Naive thymus-derived CD4-positive, alpha-beta T cell (primary cell): ENCODE measurements around the gene OGT. TPM values are rescaled to one million over a fixed set of nuclear protein-coding genes. Genes with fewer than 3 reads are reported as not detected.

ENCODE experiments used
- ATAC-seq: fragments of 150-1000 bp; cut with Tn5 transposase; 2 replicates; pipeline ENCODE4 v1.10.0; 2021; ENCODE audit warnings: mild to moderate bottlenecking, moderate library complexity
- CTCF ChIA-PET: fragments of 350-600 bp; sonication (Branson Sonifier 250); formaldehyde crosslinking; loops from one replicate; lab custom pipeline; 2021; ENCODE audit warnings: antibody characterized with exemption; lab: Charles Lee
- POLR2A ChIA-PET: fragments of 350-600 bp; sonication (Branson Sonifier 250); formaldehyde crosslinking; loops from one replicate; lab custom pipeline; 2021; ENCODE audit warnings: antibody characterized with exemption, inconsistent platforms; lab: Charles Lee
- DNase-seq, 9 donors: peaks; one replicate each; pipeline versions ENCODE4 v3.0.0 to v3.0.0-alpha.2; 2020 to 2022; ENCODE audit warnings: mixed read lengths in 1 of 9
- H3K27ac ChIP-seq: one replicate; pipeline ENCODE4 v1.7.0; 2013; ENCODE audit warnings: mild to moderate bottlenecking, low read depth, low read length, moderate library complexity
- H3K27me3 ChIP-seq, 2 donors: one replicate each; pipeline ENCODE4 v1.7.0; 2013; ENCODE audit warnings: low read length in 2 of 2, mild to moderate bottlenecking in 2 of 2, moderate library complexity in 2 of 2; ENCODE audit not compliant: control insufficient read depth in 2 of 2, insufficient read depth in 2 of 2
- H3K36me3 ChIP-seq, 3 experiments: 1 replicate in 2 of 3; 2 replicates in 1 of 3; pipeline ENCODE4 v1.7.0; 2013; ENCODE audit warnings: low read length in 3 of 3, mild to moderate bottlenecking in 3 of 3, moderate library complexity in 1 of 3; ENCODE audit not compliant: insufficient read depth in 3 of 3, control insufficient read depth in 2 of 3
- H3K4me1 ChIP-seq, 2 donors: one replicate each; pipeline ENCODE4 v1.7.0; 2013; ENCODE audit warnings: low read length in 2 of 2, mild to moderate bottlenecking in 2 of 2, moderate library complexity in 1 of 2; ENCODE audit not compliant: control insufficient read depth in 2 of 2, insufficient read depth in 2 of 2
- H3K4me3 ChIP-seq: 2 replicates; pipeline ENCODE4 v1.7.0; 2013; ENCODE audit warnings: mild to moderate bottlenecking, low read length
- H3K9me3 ChIP-seq, 3 experiments: 1 replicate in 2 of 3; 2 replicates in 1 of 3; pipeline ENCODE4 v1.7.0; 2013; ENCODE audit warnings: low read length in 3 of 3; ENCODE audit not compliant: control insufficient read depth in 2 of 3
- H3K27ac Mint-ChIP-seq, 9 donors: one replicate each; pipeline ENCODE4 v1.8.0; 2020 to 2022; ENCODE audit warnings: mixed read lengths in 9 of 9, mild to moderate bottlenecking in 8 of 9, moderate library complexity in 5 of 9, inconsistent platforms in 2 of 9
- H3K27me3 Mint-ChIP-seq, 5 donors: one replicate each; pipeline ENCODE4 v1.8.0; 2021 to 2022; ENCODE audit warnings: mixed read lengths in 5 of 5, mild to moderate bottlenecking in 1 of 5
- H3K36me3 Mint-ChIP-seq, 5 donors: one replicate each; pipeline ENCODE4 v1.8.0; 2020 to 2022; ENCODE audit warnings: mixed read lengths in 5 of 5, mild to moderate bottlenecking in 3 of 5, inconsistent platforms in 1 of 5
- H3K4me1 Mint-ChIP-seq, 7 donors: one replicate each; pipeline ENCODE4 v1.8.0; 2020 to 2022; ENCODE audit warnings: mixed read lengths in 7 of 7, mild to moderate bottlenecking in 3 of 7, inconsistent platforms in 1 of 7
- H3K4me3 Mint-ChIP-seq, 10 donors: one replicate each; pipeline ENCODE4 v1.8.0; 2020 to 2022; ENCODE audit warnings: mild to moderate bottlenecking in 10 of 10, mixed read lengths in 10 of 10, moderate library complexity in 6 of 10, inconsistent platforms in 2 of 10
- H3K9me3 Mint-ChIP-seq, 11 donors: one replicate each; pipeline ENCODE4 v1.8.0; 2020 to 2022; ENCODE audit warnings: mixed read lengths in 11 of 11, mild to moderate bottlenecking in 4 of 11, inconsistent platforms in 1 of 11, moderate library complexity in 1 of 11
- intact Hi-C, 2 donors: fragments of 100-400 bp; cut with micrococcal nuclease; formaldehyde crosslinking; loops; one replicate each; pipeline ENCODE4 v1.15.1; 2023
- polyA plus RNA-seq, 2 donors: library from polyadenylated mRNA; unstranded; fragments of 300-500 nt; fragmentation: Illumina TruSeq; gene quantifications; one replicate each; pipeline ENCODE4 v1.2.3, GENCODE V29; 2021
- total RNA-seq, 6 experiments: library from RNA in 5 of 6; stranded (reverse) in 5 of 6; gene quantifications; 1 replicate in 5 of 6; 2 replicates in 1 of 6; pipeline ENCODE4 v1.2.3 and lab custom pipeline; 2021 to 2026

OGT gene
- total and polyA plus RNA-seq, 7 experiments from 2014 or later: 30.5 to 520 (median 346) TPM

GRCh38 chrX:71541210-71542022 lies 8.5 kb downstream of the OGT start:
- no peak for DNase-seq

GRCh38 chrX:71542411-71542810 lies 9.5 kb downstream of the OGT start:
- no peaks in the 10 kb centered on the region for H3K27me3 Mint-ChIP-seq
- peak overlapping the region in 9 of 10 donors; percentile 3 to 98 (median 76) for H3K4me3 Mint-ChIP-seq
- H3K9me3 Mint-ChIP-seq: no peaks in the 10 kb centered on the region
- Histone ChIP-seq H3K4me1 (peaks cover 27 to 28% of the 10 kb centered on the region in 2 donors), H3K4me3 (peak overlapping the region; percentile 9), H3K36me3 (peaks cover 15 to 38% (median 16%) of the 10 kb centered on the region in 3 experiments), H3K27me3 (no peaks in the 10 kb centered on the region), H3K27ac (no peak overlapping the region), H3K9me3 (no peaks in the 10 kb centered on the region)
- intact Hi-C loops: no loop called here
- DNase-seq: no peak
- ChIA-PET CTCF (no interaction called here), POLR2A (interaction anchor here (1.7 to 5.7 kb wide), 2 partner anchors 9 to 28 kb away, joined by 5 to 49 read pairs; partner anchors contain the start of gene OGT)
- H3K36me3 Mint-ChIP-seq: peaks cover 0 to 30% (median 15%) of the 10 kb centered on the region in 5 donors
- H3K27ac Mint-ChIP-seq: peak overlapping the region in 4 of 9 donors; percentile 23 to 91 (median 56)
- H3K4me1 Mint-ChIP-seq: peaks cover 29 to 85% (median 69%) of the 10 kb centered on the region in 7 donors
- no peak for ATAC-seq

More at GRCh38 chrX:71541210-71542022, 8.5 kb downstream of the OGT start:
- Histone ChIP-seq H3K9me3 (no peaks in the 10 kb centered on the region), H3K4me3 (peak overlapping the region; percentile 38), H3K27me3 (no peaks in the 10 kb centered on the region), H3K4me1 (peaks cover 27 to 28% of the 10 kb centered on the region in 2 donors), H3K27ac (peak overlapping the region; percentile 46), H3K36me3 (peaks cover 6 to 29% (median 9%) of the 10 kb centered on the region in 3 experiments)
- intact Hi-C loops: loop anchor here (1.0 kb wide), 1 partner anchor 9 kb away; no protein-coding TSS in a partner anchor
- Mint-ChIP-seq H3K27me3 (no peaks in the 10 kb centered on the region), H3K4me1 (peaks cover 33 to 85% (median 73%) of the 10 kb centered on the region in 7 donors), H3K4me3 (peak overlapping the region; percentile 29 to 98 (median 78)), H3K36me3 (peaks cover 0 to 29% (median 15%) of the 10 kb centered on the region in 5 donors), H3K9me3 (no peaks in the 10 kb centered on the region), H3K27ac (peak overlapping the region; percentile 0 to 91 (median 46))
- peak; percentile 70 for ATAC-seq
- ChIA-PET POLR2A (interaction anchor here (1.7 to 5.7 kb wide), 2 partner anchors 8 to 27 kb away, joined by 5 to 49 read pairs; partner anchors contain the start of gene OGT), CTCF (interaction anchor here (1.0 kb wide), 1 partner anchor 9 kb away, joined by 3 read pairs; no protein-coding TSS in a partner anchor)

GRCh38 chrX:71542825-71543224 lies 9.9 kb downstream of the OGT start:
- Histone ChIP-seq H3K27me3 (no peaks in the 10 kb centered on the region), H3K27ac (no peak overlapping the region), H3K4me1 (peaks cover 25 to 27% of the 10 kb centered on the region in 2 donors), H3K9me3 (no peaks in the 10 kb centered on the region), H3K4me3 (peak overlapping the region; percentile 9), H3K36me3 (peaks cover 16 to 42% (median 19%) of the 10 kb centered on the region in 3 experiments)
- peaks cover 0 to 27% (median 14%) of the 10 kb centered on the region in 5 donors for H3K36me3 Mint-ChIP-seq
- intact Hi-C loops: no loop called here
- ChIA-PET POLR2A (interaction anchor here (1.7 to 5.7 kb wide), 2 partner anchors 9 to 28 kb away, joined by 5 to 49 read pairs; partner anchors contain the start of gene OGT), CTCF (no interaction called here)
- DNase-seq: no peak
- no peaks in the 10 kb centered on the region for H3K9me3 Mint-ChIP-seq
- peak overlapping the region in 9 of 10 donors; percentile 3 to 98 (median 76) for H3K4me3 Mint-ChIP-seq
- H3K27me3 Mint-ChIP-seq: no peaks in the 10 kb centered on the region
- no peak for ATAC-seq
- peak overlapping the region in 4 of 9 donors; percentile 23 to 91 (median 56) for H3K27ac Mint-ChIP-seq
- peaks cover 29 to 83% (median 66%) of the 10 kb centered on the region in 7 donors for H3K4me1 Mint-ChIP-seq

- Mint-ChIP-seq H3K9me3 (no peaks in the 10 kb centered on the region), H3K4me3 (peak overlapping the region in 7 of 10 donors; percentile 51 to 98 (median 76)), H3K27me3 (no peaks in the 10 kb centered on the region), H3K4me1 (peaks cover 29 to 83% (median 63%) of the 10 kb centered on the region in 7 donors), H3K36me3 (peaks cover 0 to 27% (median 15%) of the 10 kb centered on the region in 5 donors), H3K27ac (peak overlapping the region in 4 of 9 donors; percentile 48 to 91 (median 62))
- H3K36me3 ChIP-seq: peaks cover 16 to 47% (median 24%) of the 10 kb centered on the region in 3 experiments
- CTCF ChIA-PET: no interaction called here
- POLR2A ChIA-PET: interaction anchor here (0.6 to 5.7 kb wide), 2 partner anchors 10 to 21 kb away, joined by 5 to 49 read pairs; partner anchors contain the start of gene OGT
- H3K4me1 ChIP-seq: peaks cover 20 to 28% of the 10 kb centered on the region in 2 donors
- no peak overlapping the region for H3K27ac ChIP-seq
- ATAC-seq (no peak), DNase-seq (peak in 1 of 9 donors; percentile 20)
- no peak overlapping the region for H3K4me3 ChIP-seq
- no peaks in the 10 kb centered on the region for H3K9me3 ChIP-seq
- no peaks in the 10 kb centered on the region for H3K27me3 ChIP-seq
- intact Hi-C loops: no loop called here
Measured at GRCh38 chrX:71543316-71543715, 10.4 kb downstream of the OGT start.

- no peak overlapping the region for H3K4me3 ChIP-seq
- ATAC-seq: no peak
- DNase-seq: no peak
- ChIA-PET CTCF (no interaction called here), POLR2A (interaction anchor here (1.2 to 5.7 kb wide), 2 partner anchors 12 to 99 kb away, joined by 4 to 49 read pairs; partner anchors contain the start of gene OGT)
- H3K4me3 Mint-ChIP-seq: no peak overlapping the region
- H3K9me3 ChIP-seq: no peaks in the 10 kb centered on the region
- peaks cover 18 to 34% of the 10 kb centered on the region in 2 donors for H3K4me1 ChIP-seq
- no peak overlapping the region for H3K27ac Mint-ChIP-seq
- no peak overlapping the region for H3K27ac ChIP-seq
- peaks cover 0 to 24% (median 15%) of the 10 kb centered on the region in 5 donors for H3K36me3 Mint-ChIP-seq
- peaks cover 16 to 58% (median 30%) of the 10 kb centered on the region in 3 experiments for H3K36me3 ChIP-seq
- intact Hi-C loops: no loop called here
- peaks cover 23 to 67% (median 49%) of the 10 kb centered on the region in 7 donors for H3K4me1 Mint-ChIP-seq
- H3K9me3 Mint-ChIP-seq: no peaks in the 10 kb centered on the region
- no peaks in the 10 kb centered on the region for H3K27me3 ChIP-seq
- H3K27me3 Mint-ChIP-seq: no peaks in the 10 kb centered on the region
Measured at GRCh38 chrX:71545364-71545763, 12.5 kb downstream of the OGT start.

GRCh38 chrX:71546879-71547278 lies 14.0 kb downstream of the OGT start:
- intact Hi-C loops: no loop called here
- CTCF ChIA-PET: no interaction called here
- H3K4me1 Mint-ChIP-seq: peaks cover 13 to 54% (median 41%) of the 10 kb centered on the region in 7 donors

More at GRCh38 chrX:71546879-71547278, 14.0 kb downstream of the OGT start:
- POLR2A ChIA-PET: interaction anchor here (1.0 to 5.7 kb wide), 2 partner anchors 13 to 18 kb away, joined by 3 to 49 read pairs; partner anchors contain the start of gene OGT
- Histone ChIP-seq H3K27me3 (no peaks in the 10 kb centered on the region), H3K27ac (no peak overlapping the region), H3K9me3 (no peaks in the 10 kb centered on the region), H3K4me1 (peaks cover 15 to 23% of the 10 kb centered on the region in 2 donors), H3K4me3 (no peak overlapping the region), H3K36me3 (peaks cover 16 to 67% (median 30%) of the 10 kb centered on the region in 3 experiments)
- H3K27ac Mint-ChIP-seq: peak overlapping the region in 1 of 9 donors; percentile 32
- H3K36me3 Mint-ChIP-seq: peaks cover 0 to 17% (median 9%) of the 10 kb centered on the region in 5 donors
- no peak overlapping the region for H3K4me3 Mint-ChIP-seq
- no peak for DNase-seq
- H3K27me3 Mint-ChIP-seq: no peaks in the 10 kb centered on the region
- no peak for ATAC-seq
- no peaks in the 10 kb centered on the region for H3K9me3 Mint-ChIP-seq
